Right renal cortex interstitium (tissue), 3 donors: ENCODE results near the gene FSTL3. TPM values are rescaled to one million over a fixed set of nuclear protein-coding genes. Genes with fewer than 3 reads are reported as not detected.

Experiments used
- DNase-seq, 3 donors: peaks; one replicate each; pipeline ENCODE4 v3.0.0-alpha.2; 2013; ENCODE audit warnings: low read depth in 3 of 3, low spot score in 2 of 3
- polyA plus RNA-seq, 3 donors: library from polyadenylated mRNA; unstranded; fragments of 120-200 nt; gene quantifications; one replicate each; pipeline ENCODE4 v1.2.1, GENCODE V29; 2013; ENCODE audit not compliant: insufficient read length in 3 of 3

The FSTL3 gene
- polyA plus RNA-seq, 3 donors = 15.1 to 16.2 (median 16.2) TPM

- DNase-seq = no peak
These were observed 31.4 kb upstream of the FSTL3 start for GRCh38 chr19:644789-645188.

- DNase-seq = no peak
These were observed 30.0 kb upstream of the FSTL3 start for GRCh38 chr19:645912-646778.

- DNase-seq = no peak
These were observed 29.2 kb upstream of the FSTL3 start for GRCh38 chr19:646779-647565.

GRCh38 chr19:647566-648284, 28.5 kb upstream of the FSTL3 start:
- no peak for DNase-seq

- DNase-seq = no peak
These were observed 27.9 kb upstream of the FSTL3 start for GRCh38 chr19:648305-648704.

GRCh38 chr19:648904-649801, 27.0 kb upstream of the FSTL3 start:
- no peak for DNase-seq

- DNase-seq = no peak
These were observed 26.1 kb upstream of the FSTL3 start for GRCh38 chr19:650121-650520.

- DNase-seq = no peak
These were observed 24.9 kb upstream of the FSTL3 start for GRCh38 chr19:651114-651818.

- DNase-seq = no peak
These were observed 24.2 kb upstream of the FSTL3 start for GRCh38 chr19:651991-652390.

- no peak for DNase-seq
These were observed 23.5 kb upstream of the FSTL3 start for GRCh38 chr19:652467-653389.

- no peak for DNase-seq
These were observed 22.8 kb upstream of the FSTL3 start for GRCh38 chr19:653425-653824.

- DNase-seq = no peak
These were observed 20.5 kb upstream of the FSTL3 start for GRCh38 chr19:655691-656090.

GRCh38 chr19:656751-657559, 19.2 kb upstream of the FSTL3 start:
- no peak for DNase-seq

- DNase-seq = no peak
These were observed 18.6 kb upstream of the FSTL3 start for GRCh38 chr19:657611-658010.

- DNase-seq = no peak
These were observed 17.9 kb upstream of the FSTL3 start for GRCh38 chr19:658059-658839.

- no peak for DNase-seq
These were observed 17.0 kb upstream of the FSTL3 start for GRCh38 chr19:658916-659839.
